ENCODE measurements around the gene FRMPD1.

The FRMPD1 gene

GRCh38 chr9:37706290-37706689, 55.5 kb downstream of the FRMPD1 start:
- Histone ChIP-seq H3K9me3 (ENCODE audit: control insufficient read depth, low read length) (no peaks in the 10 kb centered on the region), H3K4me1 (ENCODE audit: control insufficient read depth, insufficient read depth, low read length, poor library complexity, severe bottlenecking) (no peaks in the 10 kb centered on the region), H3K4me3 (ENCODE audit: extremely low read depth, insufficient read depth, low read length, poor library complexity, severe bottlenecking) (no peak overlapping the region), H3K27ac (ENCODE audit: low read depth, low read length, severe bottlenecking) (no peak overlapping the region), H3K36me3 (ENCODE audit: control insufficient read depth, insufficient read depth, low read length) (no peaks in the 10 kb centered on the region)
- WGBS, 2 experiments (ENCODE audit: insufficient coverage in 2 of 2): 100% methylated on average over 1 of the region's 3 CpGs; no CpG with 5 or more reads in 1 of the 2 experiments

- Histone ChIP-seq H3K27ac (ENCODE audit: low read depth, low read length, severe bottlenecking) (no peak overlapping the region), H3K4me3 (ENCODE audit: extremely low read depth, insufficient read depth, low read length, poor library complexity, severe bottlenecking) (no peak overlapping the region), H3K36me3 (ENCODE audit: control insufficient read depth, insufficient read depth, low read length) (no peaks in the 10 kb centered on the region), H3K9me3 (ENCODE audit: control insufficient read depth, low read length) (no peaks in the 10 kb centered on the region), H3K4me1 (ENCODE audit: control insufficient read depth, insufficient read depth, low read length, poor library complexity, severe bottlenecking) (no peaks in the 10 kb centered on the region)
- 75 to 100% methylated on average over 1 to 2 of the region's 4 CpGs for WGBS, 2 experiments (ENCODE audit: insufficient coverage in 2 of 2)
Measured at GRCh38 chr9:37707748-37708147, 57.0 kb downstream of the FRMPD1 start.

DNA sequence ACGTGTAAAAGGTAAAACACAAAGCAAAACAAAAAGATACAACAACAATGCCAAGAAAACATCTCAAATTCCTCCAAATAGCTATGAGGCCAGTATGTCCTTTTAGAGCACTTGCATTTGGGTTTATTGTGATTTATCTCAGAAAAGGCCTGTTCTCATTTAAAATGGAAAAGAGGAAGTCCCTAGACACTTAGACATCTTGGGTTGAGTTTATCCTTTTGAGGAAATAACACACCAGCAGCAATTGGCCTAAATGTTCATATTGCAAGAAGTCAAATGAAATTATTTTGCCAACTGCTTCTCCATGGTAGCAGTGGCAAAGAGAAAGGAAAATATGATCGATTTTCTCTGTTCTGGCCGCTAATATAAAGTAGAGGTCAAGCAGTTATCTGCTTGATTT, 59.3 kb downstream of the FRMPD1 start:
- H3K9me3 ChIP-seq (ENCODE audit: control insufficient read depth, low read length): no peaks in the 10 kb centered on the region
- no peak overlapping the region for H3K27ac ChIP-seq (ENCODE audit: low read depth, low read length, severe bottlenecking)
- 86% methylated on average over 2 of the region's 3 CpGs; no CpG with 5 or more reads in 1 of the 2 experiments for whole genome bisulfite sequencing, 2 experiments (ENCODE audit: insufficient coverage in 2 of 2)

DNA sequence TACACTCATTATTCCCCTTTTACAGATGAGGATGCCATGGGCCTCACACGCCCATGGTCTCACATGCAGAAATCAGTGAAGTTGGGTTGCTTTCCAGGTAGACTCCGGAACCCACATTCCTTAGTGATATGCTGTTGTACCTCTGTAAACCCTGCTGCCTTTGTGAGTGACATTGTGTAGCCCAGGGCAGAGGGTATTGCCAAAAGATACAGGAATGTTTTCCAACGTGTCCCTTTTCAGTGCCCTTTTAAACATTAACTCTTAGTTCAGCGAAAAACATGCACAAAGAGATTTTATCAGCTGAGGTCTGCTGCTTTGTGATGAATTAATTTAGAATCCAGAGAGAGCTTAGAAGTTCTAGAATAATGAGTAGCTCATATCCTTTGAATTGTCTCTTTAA, 64.5 kb downstream of the FRMPD1 start:
- Histone ChIP-seq H3K4me1 (ENCODE audit: control insufficient read depth, insufficient read depth, low read length, poor library complexity, severe bottlenecking) (no peaks in the 10 kb centered on the region), H3K36me3 (ENCODE audit: control insufficient read depth, insufficient read depth, low read length) (no peaks in the 10 kb centered on the region), H3K9me3 (ENCODE audit: control insufficient read depth, low read length) (no peaks in the 10 kb centered on the region), H3K4me3 (ENCODE audit: extremely low read depth, insufficient read depth, low read length, poor library complexity, severe bottlenecking) (no peak overlapping the region), H3K27ac (ENCODE audit: low read depth, low read length, severe bottlenecking) (no peak overlapping the region)
- WGBS, 2 experiments (ENCODE audit: insufficient coverage in 2 of 2): 92 to 96% methylated on average over 2 to 3 of the region's 4 CpGs

More for the DNA sequence above, 59.3 kb downstream of the FRMPD1 start:
- Histone ChIP-seq H3K36me3 (ENCODE audit: control insufficient read depth, insufficient read depth, low read length) (no peaks in the 10 kb centered on the region), H3K4me1 (ENCODE audit: control insufficient read depth, insufficient read depth, low read length, poor library complexity, severe bottlenecking) (no peaks in the 10 kb centered on the region), H3K4me3 (ENCODE audit: extremely low read depth, insufficient read depth, low read length, poor library complexity, severe bottlenecking) (no peak overlapping the region)

DNA sequence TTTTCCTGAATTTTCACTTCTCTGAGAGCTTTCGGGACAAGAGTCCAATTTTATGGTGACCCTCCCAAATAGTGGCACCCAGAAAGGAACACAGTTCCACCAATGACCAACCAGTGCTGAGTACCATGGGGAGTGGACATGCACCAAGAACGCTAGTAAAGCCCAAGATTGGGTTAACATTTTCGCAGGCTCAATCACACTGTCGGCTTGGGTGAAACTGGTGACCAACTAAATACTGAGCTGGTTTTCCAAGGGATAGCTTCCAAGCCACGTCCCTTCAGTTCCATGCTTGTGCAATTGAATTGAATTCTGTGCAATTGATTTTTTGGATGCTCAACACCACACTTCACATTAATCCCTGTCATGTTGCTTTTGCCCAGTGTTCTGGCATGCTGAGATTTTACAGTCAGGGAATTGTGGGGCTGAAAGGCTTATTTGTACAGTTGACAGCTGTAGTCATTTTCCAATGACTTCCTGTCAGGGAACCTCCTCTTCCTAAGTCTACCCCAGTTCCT, 65.3 kb downstream of the FRMPD1 start:
- 93% methylated on average over 4 to 5 of the region's 5 CpGs for WGBS, 2 experiments (ENCODE audit: insufficient coverage in 2 of 2)
- Histone ChIP-seq H3K27ac (ENCODE audit: low read depth, low read length, severe bottlenecking) (no peak overlapping the region), H3K9me3 (ENCODE audit: control insufficient read depth, low read length) (no peaks in the 10 kb centered on the region), H3K4me3 (ENCODE audit: extremely low read depth, insufficient read depth, low read length, poor library complexity, severe bottlenecking) (no peak overlapping the region), H3K36me3 (ENCODE audit: control insufficient read depth, insufficient read depth, low read length) (no peaks in the 10 kb centered on the region), H3K4me1 (ENCODE audit: control insufficient read depth, insufficient read depth, low read length, poor library complexity, severe bottlenecking) (no peaks in the 10 kb centered on the region)

DNA sequence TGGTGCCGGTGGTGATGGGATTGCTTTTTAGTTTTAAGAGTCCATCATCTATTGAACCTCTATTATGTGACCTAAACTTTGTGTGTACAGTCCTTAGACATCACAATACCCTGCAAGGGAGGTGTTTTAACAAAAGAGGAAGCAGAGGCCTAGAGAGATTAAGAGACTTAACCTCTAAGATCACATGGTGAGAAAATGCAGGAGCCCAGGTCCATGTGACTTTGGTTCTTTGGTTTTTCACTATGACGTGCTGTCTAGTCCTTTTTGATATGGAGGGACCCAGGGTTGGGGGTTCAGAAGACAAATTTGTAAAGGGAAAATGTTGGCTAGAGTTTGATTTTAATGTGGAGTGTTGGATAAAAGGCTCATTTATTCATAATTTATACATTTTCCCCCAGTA, 68.8 kb downstream of the FRMPD1 start:
- Histone ChIP-seq H3K36me3 (ENCODE audit: control insufficient read depth, insufficient read depth, low read length) (no peaks in the 10 kb centered on the region), H3K27ac (ENCODE audit: low read depth, low read length, severe bottlenecking) (no peak overlapping the region), H3K4me3 (ENCODE audit: extremely low read depth, insufficient read depth, low read length, poor library complexity, severe bottlenecking) (no peak overlapping the region), H3K4me1 (ENCODE audit: control insufficient read depth, insufficient read depth, low read length, poor library complexity, severe bottlenecking) (no peaks in the 10 kb centered on the region), H3K9me3 (ENCODE audit: control insufficient read depth, low read length) (no peaks in the 10 kb centered on the region)
- 100% methylated on average over 1 of the region's 2 CpGs; no CpG with 5 or more reads in 1 of the 2 experiments for WGBS, 2 experiments (ENCODE audit: insufficient coverage in 2 of 2)

- no peak overlapping the region for H3K27ac ChIP-seq (ENCODE audit: low read depth, low read length, severe bottlenecking)
- no peak overlapping the region for H3K4me3 ChIP-seq (ENCODE audit: extremely low read depth, insufficient read depth, low read length, poor library complexity, severe bottlenecking)
- no peaks in the 10 kb centered on the region for H3K9me3 ChIP-seq (ENCODE audit: control insufficient read depth, low read length)
- no peaks in the 10 kb centered on the region for H3K36me3 ChIP-seq (ENCODE audit: control insufficient read depth, insufficient read depth, low read length)
- 91 to 92% methylated on average over 5 of the region's 5 CpGs for WGBS, 2 experiments (ENCODE audit: insufficient coverage in 2 of 2)
- H3K4me1 ChIP-seq (ENCODE audit: control insufficient read depth, insufficient read depth, low read length, poor library complexity, severe bottlenecking): no peaks in the 10 kb centered on the region
Measured at GRCh38 chr9:37727013-37727412, 76.3 kb downstream of the FRMPD1 start.

DNA sequence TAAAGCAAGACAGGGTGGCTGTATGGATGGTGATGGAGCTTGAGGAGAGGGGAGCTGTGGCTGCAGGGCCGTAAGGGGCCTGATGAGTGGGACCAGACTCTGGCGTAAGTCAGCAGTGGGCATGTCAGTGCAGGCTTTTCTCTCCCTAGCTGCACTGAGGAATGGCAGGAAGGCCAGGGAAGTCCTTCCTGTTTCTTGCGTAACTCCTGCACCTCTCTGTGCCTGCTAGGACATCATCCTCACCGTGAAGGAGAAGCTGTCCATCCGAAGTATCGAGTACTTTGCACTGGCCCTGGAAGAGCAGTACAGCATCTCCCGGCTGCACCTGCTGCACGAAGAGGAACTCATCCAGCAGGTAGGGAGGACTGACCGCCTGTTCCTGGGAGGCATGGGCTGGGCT, 78.7 kb downstream of the FRMPD1 start:
- no peaks in the 10 kb centered on the region for H3K4me1 ChIP-seq (ENCODE audit: control insufficient read depth, insufficient read depth, low read length, poor library complexity, severe bottlenecking)
- no peaks in the 10 kb centered on the region for H3K9me3 ChIP-seq (ENCODE audit: control insufficient read depth, low read length)
- WGBS, 2 experiments (ENCODE audit: insufficient coverage in 2 of 2): 82 to 85% methylated on average over 8 to 9 of the region's 9 CpGs
- H3K27ac ChIP-seq (ENCODE audit: low read depth, low read length, severe bottlenecking): no peak overlapping the region
- no peak overlapping the region for H3K4me3 ChIP-seq (ENCODE audit: extremely low read depth, insufficient read depth, low read length, poor library complexity, severe bottlenecking)
- no peaks in the 10 kb centered on the region for H3K36me3 ChIP-seq (ENCODE audit: control insufficient read depth, insufficient read depth, low read length)

- no peaks in the 10 kb centered on the region for H3K9me3 ChIP-seq (ENCODE audit: control insufficient read depth, low read length)
- no peaks in the 10 kb centered on the region for H3K4me1 ChIP-seq (ENCODE audit: control insufficient read depth, insufficient read depth, low read length, poor library complexity, severe bottlenecking)
- H3K4me3 ChIP-seq (ENCODE audit: extremely low read depth, insufficient read depth, low read length, poor library complexity, severe bottlenecking): no peak overlapping the region
- no CpG with 5 or more reads among the region's 3 CpGs for WGBS, 2 experiments (ENCODE audit: insufficient coverage in 2 of 2)
- no peaks in the 10 kb centered on the region for H3K36me3 ChIP-seq (ENCODE audit: control insufficient read depth, insufficient read depth, low read length)
- H3K27ac ChIP-seq (ENCODE audit: low read depth, low read length, severe bottlenecking): no peak overlapping the region
Measured at GRCh38 chr9:37730256-37730655, 79.5 kb downstream of the FRMPD1 start.

DNA sequence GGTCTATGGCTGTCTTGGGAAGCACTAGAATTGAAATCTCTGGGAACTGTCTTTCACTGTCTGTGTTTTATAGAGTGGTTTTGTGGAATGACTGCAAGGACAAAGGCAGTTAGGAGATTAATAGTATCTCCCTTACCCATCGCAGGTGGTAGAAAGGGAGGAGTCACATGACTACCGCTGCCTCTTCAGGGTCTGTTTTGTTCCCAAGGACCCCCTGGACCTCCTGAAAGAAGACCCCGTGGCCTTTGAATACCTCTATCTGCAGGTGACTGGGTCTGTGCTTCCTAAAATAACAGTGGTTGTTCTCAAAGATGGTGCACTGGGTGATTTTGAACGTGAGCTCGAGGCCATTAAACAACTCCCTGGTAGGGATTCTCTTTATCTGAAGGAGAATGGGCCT, 80.1 kb downstream of the FRMPD1 start:
- H3K9me3 ChIP-seq (ENCODE audit: control insufficient read depth, low read length): no peaks in the 10 kb centered on the region
- H3K36me3 ChIP-seq (ENCODE audit: control insufficient read depth, insufficient read depth, low read length): no peaks in the 10 kb centered on the region
- 40 to 42% methylated on average over 1 to 5 of the region's 5 CpGs for WGBS, 2 experiments (ENCODE audit: insufficient coverage in 2 of 2)
- no peaks in the 10 kb centered on the region for H3K4me1 ChIP-seq (ENCODE audit: control insufficient read depth, insufficient read depth, low read length, poor library complexity, severe bottlenecking)
- H3K27ac ChIP-seq (ENCODE audit: low read depth, low read length, severe bottlenecking): no peak overlapping the region
- H3K4me3 ChIP-seq (ENCODE audit: extremely low read depth, insufficient read depth, low read length, poor library complexity, severe bottlenecking): no peak overlapping the region

GRCh38 chr9:37732086-37732741, 81.5 kb downstream of the FRMPD1 start:
- no peak overlapping the region for H3K27ac ChIP-seq (ENCODE audit: low read depth, low read length, severe bottlenecking)
- WGBS, 2 experiments (ENCODE audit: insufficient coverage in 2 of 2): 94 to 95% methylated on average over 9 of the region's 10 CpGs
- H3K9me3 ChIP-seq (ENCODE audit: control insufficient read depth, low read length): no peaks in the 10 kb centered on the region
- no peak overlapping the region for H3K4me3 ChIP-seq (ENCODE audit: extremely low read depth, insufficient read depth, low read length, poor library complexity, severe bottlenecking)
- no peaks in the 10 kb centered on the region for H3K36me3 ChIP-seq (ENCODE audit: control insufficient read depth, insufficient read depth, low read length)
- H3K4me1 ChIP-seq (ENCODE audit: control insufficient read depth, insufficient read depth, low read length, poor library complexity, severe bottlenecking): no peaks in the 10 kb centered on the region
